Endothelial cell of umbilical vein (primary cell): ENCODE data around the gene MANF.

Source experiments
- CTCF ChIP-seq, 2 donors: IDR thresholded peaks; 1 replicate in 1 of 2; 2 replicates in 1 of 2; pipeline ENCODE4 v1.5.1; 2011; ENCODE audit warnings: low read length in 2 of 2, mild to moderate bottlenecking in 2 of 2, moderate library complexity in 2 of 2, control low read depth in 1 of 2, inconsistent platforms in 1 of 2, low read depth in 1 of 2; ENCODE audit not compliant: insufficient read depth in 1 of 2; ENCODE audit errors: extremely low read depth in 1 of 2
- POLR2AphosphoS5 ChIP-seq: IDR thresholded peaks from 2 replicates; pipeline ENCODE4 v1.6.1; 2012; ENCODE audit warnings: low read depth, mild to moderate bottlenecking, control low read depth, low read length, moderate library complexity; ENCODE audit not compliant: insufficient read depth
- TF ChIP-seq, protein P1 (sequence below): IDR thresholded peaks from 2 replicates; pipeline ENCODE4 v1.6.1; 2011; ENCODE audit not compliant: insufficient read depth, insufficient read length

DNA sequence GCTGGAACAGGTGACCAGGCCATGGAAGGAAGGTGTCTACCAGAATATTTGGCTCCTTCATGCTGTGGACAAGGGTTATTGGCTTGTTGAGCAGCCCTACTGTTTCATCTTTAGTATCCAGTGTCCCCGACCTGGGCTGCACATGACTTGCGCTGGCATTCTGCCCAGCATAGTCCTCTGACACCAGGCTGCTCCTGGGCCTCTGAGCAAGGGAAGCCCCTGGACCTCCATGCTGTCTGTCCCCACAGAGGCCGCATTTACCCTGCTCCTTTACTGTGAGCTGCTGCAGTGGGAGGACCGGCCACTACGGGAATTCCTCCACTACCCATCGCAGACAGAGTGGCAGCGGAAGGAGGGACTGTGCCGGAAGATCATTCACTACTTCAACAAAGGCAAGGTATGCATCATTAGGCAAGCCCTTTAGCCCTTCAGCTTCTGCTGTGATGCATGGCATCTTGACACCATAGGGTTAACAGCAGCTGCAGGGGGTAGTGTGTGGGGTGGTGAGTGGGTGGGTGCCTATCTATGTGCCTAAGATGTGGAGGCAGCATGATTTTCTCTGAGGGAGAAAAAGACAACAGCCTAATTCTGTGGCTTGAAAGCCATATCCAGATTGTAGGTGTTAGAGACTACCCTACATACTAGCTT lies 44.0 kb upstream of the MANF start:
- TF ChIP-seq CTCF (IDR thresholded peaks at IDR 0.05; ENCODE audit: extremely low read depth in 1 of 2, insufficient read depth in 1 of 2, low read depth in 1 of 2, low read length in 2 of 2) (no peak), POLR2AphosphoS5 (no peak)
- TF ChIP-seq, protein P1, sequence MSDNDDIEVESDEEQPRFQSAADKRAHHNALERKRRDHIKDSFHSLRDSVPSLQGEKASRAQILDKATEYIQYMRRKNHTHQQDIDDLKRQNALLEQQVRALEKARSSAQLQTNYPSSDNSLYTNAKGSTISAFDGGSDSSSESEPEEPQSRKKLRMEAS, result no peak
